ENCODE data around the gene LOXL1. TPM values are rescaled to one million over a fixed set of nuclear protein-coding genes. Genes with fewer than 3 reads are reported as not detected.
A peak's percentile ranks its signal among the peaks of the same experiment; 100 is the strongest.

Gene LOXL1
- polyA plus RNA-seq, 3 donors: 0.07 TPM; not detected in 2

- H3K4me3 Mint-ChIP-seq: no peak overlapping the region
- peaks cover 5% of the 10 kb centered on the region in 2 donors for H3K9me3 ChIP-seq (replicated peaks in 1 of 2; ENCODE audit: control insufficient read depth in 1 of 2, insufficient read depth in 1 of 2, low read length in 2 of 2)
- peaks cover 40% of the 10 kb centered on the region for H3K4me1 Mint-ChIP-seq
- H3K4me1 ChIP-seq (ENCODE audit: control insufficient read depth in 1 of 2, insufficient read depth in 2 of 2, low read length in 2 of 2): peaks cover 33 to 42% of the 10 kb centered on the region in 2 donors
- peaks cover 0 to 8% (median 5%) of the 10 kb centered on the region in 7 donors for H3K9me3 Mint-ChIP-seq
- intact Hi-C loops (cut with micrococcal nuclease): loop anchor here (10.0 kb wide), 2 partner anchors 166 to 346 kb away; no protein-coding TSS in a partner anchor
- H2AFZ ChIP-seq (ENCODE audit: insufficient read depth, low read depth, low read length, poor library complexity, severe bottlenecking): no peak overlapping the region
- peaks cover 0 to 3% (median 2%) of the 10 kb centered on the region in 3 donors for H3K27me3 Mint-ChIP-seq (ENCODE audit: low read depth in 3 of 3)
- H3K9ac ChIP-seq (ENCODE audit: insufficient read depth, low read length, poor library complexity, severe bottlenecking): no peak overlapping the region
- no peak overlapping the region for H3K4me2 ChIP-seq (replicated peaks; ENCODE audit: extremely low read depth, low read length, poor library complexity, severe bottlenecking)
- H3K27ac Mint-ChIP-seq: peak overlapping the region in 1 of 7 donors; percentile 61
- no peak overlapping the region for H3K4me3 ChIP-seq (replicated peaks in 1 of 3; ENCODE audit: low read depth in 2 of 3, low read length in 3 of 3)
- 100% methylated on average over 3 of the region's 3 CpGs for WGBS (ENCODE audit: insufficient coverage)
- H3K36me3 Mint-ChIP-seq: peaks cover under 1 to 6% of the 10 kb centered on the region in 2 donors
- no peaks in the 10 kb centered on the region for H3K79me2 ChIP-seq (ENCODE audit: insufficient read depth, low read length)
- H3K36me3 ChIP-seq (replicated peaks in 1 of 2; ENCODE audit: control insufficient read depth in 1 of 2, insufficient read depth in 2 of 2, low read length in 2 of 2): no peaks in the 10 kb centered on the region
- H3K27ac ChIP-seq (ENCODE audit: low read depth in 1 of 2, low read length in 2 of 2): no peak overlapping the region
- H3K27me3 ChIP-seq (ENCODE audit: control insufficient read depth in 2 of 2, insufficient read depth in 2 of 2, low read length in 2 of 2): no peaks in the 10 kb centered on the region
- H4K20me1 ChIP-seq (ENCODE audit: insufficient read depth, low read length): no peaks in the 10 kb centered on the region
- TF ChIP-seq, protein P1, sequence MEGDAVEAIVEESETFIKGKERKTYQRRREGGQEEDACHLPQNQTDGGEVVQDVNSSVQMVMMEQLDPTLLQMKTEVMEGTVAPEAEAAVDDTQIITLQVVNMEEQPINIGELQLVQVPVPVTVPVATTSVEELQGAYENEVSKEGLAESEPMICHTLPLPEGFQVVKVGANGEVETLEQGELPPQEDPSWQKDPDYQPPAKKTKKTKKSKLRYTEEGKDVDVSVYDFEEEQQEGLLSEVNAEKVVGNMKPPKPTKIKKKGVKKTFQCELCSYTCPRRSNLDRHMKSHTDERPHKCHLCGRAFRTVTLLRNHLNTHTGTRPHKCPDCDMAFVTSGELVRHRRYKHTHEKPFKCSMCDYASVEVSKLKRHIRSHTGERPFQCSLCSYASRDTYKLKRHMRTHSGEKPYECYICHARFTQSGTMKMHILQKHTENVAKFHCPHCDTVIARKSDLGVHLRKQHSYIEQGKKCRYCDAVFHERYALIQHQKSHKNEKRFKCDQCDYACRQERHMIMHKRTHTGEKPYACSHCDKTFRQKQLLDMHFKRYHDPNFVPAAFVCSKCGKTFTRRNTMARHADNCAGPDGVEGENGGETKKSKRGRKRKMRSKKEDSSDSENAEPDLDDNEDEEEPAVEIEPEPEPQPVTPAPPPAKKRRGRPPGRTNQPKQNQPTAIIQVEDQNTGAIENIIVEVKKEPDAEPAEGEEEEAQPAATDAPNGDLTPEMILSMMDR (IDR thresholded peaks at IDR 0.05): no peak
- DNase-seq: no peak
Observed at GRCh38 chr15:73978896-73979295, 52.6 kb downstream of the LOXL1 start.

DNA sequence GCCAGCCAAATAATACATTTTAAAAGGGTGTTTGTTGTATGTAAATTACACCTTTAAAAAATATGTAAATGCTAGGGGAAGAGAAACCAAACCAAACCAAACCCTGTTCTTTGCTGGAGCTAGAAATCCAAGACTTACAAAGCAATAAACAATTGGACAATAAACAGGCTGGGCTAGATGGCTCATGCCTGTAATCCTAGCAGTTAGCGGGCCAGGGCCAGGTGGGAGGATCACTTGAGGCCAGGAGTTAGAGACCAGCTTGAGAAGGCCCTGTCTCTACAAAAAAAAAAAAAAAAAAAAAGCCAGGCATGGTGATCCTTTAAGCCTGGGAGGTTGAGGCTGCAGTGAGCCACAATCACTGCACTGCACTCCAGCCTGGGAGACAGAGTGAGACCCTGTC lies 53.4 kb downstream of the LOXL1 start:
- H3K9me3 ChIP-seq (replicated peaks in 1 of 2; ENCODE audit: control insufficient read depth in 1 of 2, insufficient read depth in 1 of 2, low read length in 2 of 2): peaks cover under 1% of the 10 kb centered on the region in 2 donors
- no peaks in the 10 kb centered on the region for H4K20me1 ChIP-seq (ENCODE audit: insufficient read depth, low read length)
- DNase-seq: no peak
- Mint-ChIP-seq H3K9me3 (peaks cover 0 to 2% (median 0%) of the 10 kb centered on the region in 7 donors), H3K27ac (no peak overlapping the region), H3K4me1 (peaks cover 38% of the 10 kb centered on the region), H3K36me3 (peaks cover 6 to 9% of the 10 kb centered on the region in 2 donors), H3K4me3 (no peak overlapping the region), H3K27me3 (ENCODE audit: low read depth in 3 of 3) (peaks cover 0 to 1% (median 0%) of the 10 kb centered on the region in 3 donors)
- peaks cover 36 to 42% of the 10 kb centered on the region in 2 donors for H3K4me1 ChIP-seq (ENCODE audit: control insufficient read depth in 1 of 2, insufficient read depth in 2 of 2, low read length in 2 of 2)
- H3K27ac ChIP-seq (ENCODE audit: low read depth in 1 of 2, low read length in 2 of 2): no peak overlapping the region
- intact Hi-C loops (cut with micrococcal nuclease): loop anchor here (10.0 kb wide), 2 partner anchors 165 to 345 kb away; no protein-coding TSS in a partner anchor
- no peaks in the 10 kb centered on the region for H3K36me3 ChIP-seq (replicated peaks in 1 of 2; ENCODE audit: control insufficient read depth in 1 of 2, insufficient read depth in 2 of 2, low read length in 2 of 2)
- H2AFZ ChIP-seq (ENCODE audit: insufficient read depth, low read depth, low read length, poor library complexity, severe bottlenecking): no peak overlapping the region
- no peak overlapping the region for H3K4me2 ChIP-seq (replicated peaks; ENCODE audit: extremely low read depth, low read length, poor library complexity, severe bottlenecking)
- no peak overlapping the region for H3K9ac ChIP-seq (ENCODE audit: insufficient read depth, low read length, poor library complexity, severe bottlenecking)
- H3K79me2 ChIP-seq (ENCODE audit: insufficient read depth, low read length): no peaks in the 10 kb centered on the region
- H3K27me3 ChIP-seq (ENCODE audit: control insufficient read depth in 2 of 2, insufficient read depth in 2 of 2, low read length in 2 of 2): no peaks in the 10 kb centered on the region
- TF ChIP-seq, protein P1 (IDR thresholded peaks at IDR 0.05): no peak
- H3K4me3 ChIP-seq (replicated peaks in 1 of 3; ENCODE audit: low read depth in 2 of 3, low read length in 3 of 3): no peak overlapping the region
- no CpG with 5 or more reads among the region's 1 CpG for WGBS (ENCODE audit: insufficient coverage)

Data from CD14-positive monocyte (primary cell).